Measurements from ENCODE around the gene FOXN3.

FOXN3 gene

GRCh38 chr14:89126461-89126860, 290.6 kb downstream of the FOXN3 start:
- ChIA-PET CTCF (interaction anchor here (0.7 kb wide), 1 partner anchor 275 kb away, joined by 3 read pairs; no protein-coding TSS in a partner anchor), POLR2A (ENCODE audit: low non-redundant PET) (no interaction called here)
- H3K27ac ChIP-seq: no peak overlapping the region
- DNase-seq (ENCODE audit: low spot score): no peak
- TF ChIP-seq, protein P1, sequence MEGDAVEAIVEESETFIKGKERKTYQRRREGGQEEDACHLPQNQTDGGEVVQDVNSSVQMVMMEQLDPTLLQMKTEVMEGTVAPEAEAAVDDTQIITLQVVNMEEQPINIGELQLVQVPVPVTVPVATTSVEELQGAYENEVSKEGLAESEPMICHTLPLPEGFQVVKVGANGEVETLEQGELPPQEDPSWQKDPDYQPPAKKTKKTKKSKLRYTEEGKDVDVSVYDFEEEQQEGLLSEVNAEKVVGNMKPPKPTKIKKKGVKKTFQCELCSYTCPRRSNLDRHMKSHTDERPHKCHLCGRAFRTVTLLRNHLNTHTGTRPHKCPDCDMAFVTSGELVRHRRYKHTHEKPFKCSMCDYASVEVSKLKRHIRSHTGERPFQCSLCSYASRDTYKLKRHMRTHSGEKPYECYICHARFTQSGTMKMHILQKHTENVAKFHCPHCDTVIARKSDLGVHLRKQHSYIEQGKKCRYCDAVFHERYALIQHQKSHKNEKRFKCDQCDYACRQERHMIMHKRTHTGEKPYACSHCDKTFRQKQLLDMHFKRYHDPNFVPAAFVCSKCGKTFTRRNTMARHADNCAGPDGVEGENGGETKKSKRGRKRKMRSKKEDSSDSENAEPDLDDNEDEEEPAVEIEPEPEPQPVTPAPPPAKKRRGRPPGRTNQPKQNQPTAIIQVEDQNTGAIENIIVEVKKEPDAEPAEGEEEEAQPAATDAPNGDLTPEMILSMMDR (conservative IDR thresholded peaks at IDR 0.05; ENCODE audit: low read depth): no peak

DNA sequence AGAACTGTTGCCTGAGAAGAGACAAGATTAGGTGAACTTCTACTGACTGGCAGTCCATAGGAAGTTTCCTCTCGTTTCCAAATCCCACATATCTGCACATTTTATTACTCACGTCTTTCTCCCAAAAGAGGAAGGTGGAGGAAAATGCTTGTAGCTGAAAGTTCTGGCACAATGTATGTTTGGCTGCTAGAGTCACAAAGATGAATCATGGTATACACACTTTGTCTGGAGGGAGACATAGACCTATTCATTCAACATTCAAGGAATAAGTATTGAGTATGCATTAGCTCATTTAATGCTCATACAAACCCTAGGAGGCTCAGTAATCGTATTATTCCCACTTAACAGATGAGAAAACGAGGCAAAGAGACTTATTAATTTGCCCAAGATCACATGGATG, 291.8 kb downstream of the FOXN3 start:
- DNase-seq (ENCODE audit: low spot score): no peak
- ChIA-PET POLR2A (ENCODE audit: low non-redundant PET) (no interaction called here), CTCF (interaction anchor here (0.7 kb wide), 1 partner anchor 81 kb away, joined by 3 read pairs; no protein-coding TSS in a partner anchor)
- no peak overlapping the region for H3K27ac ChIP-seq
- TF ChIP-seq, protein P1 (conservative IDR thresholded peaks at IDR 0.05; ENCODE audit: low read depth): no peak

- DNase-seq (ENCODE audit: low spot score): no peak
- no peak overlapping the region for H3K27ac ChIP-seq
- TF ChIP-seq, protein P1 (conservative IDR thresholded peaks at IDR 0.05; ENCODE audit: low read depth): no peak
- CTCF ChIA-PET: no interaction called here
- POLR2A ChIA-PET (ENCODE audit: low non-redundant PET): no interaction called here
Measured at GRCh38 chr14:89123851-89124250, 293.2 kb downstream of the FOXN3 start.

GRCh38 chr14:89123215-89123614, 293.8 kb downstream of the FOXN3 start:
- no peak for DNase-seq (ENCODE audit: low spot score)
- CTCF ChIA-PET: no interaction called here

DNA sequence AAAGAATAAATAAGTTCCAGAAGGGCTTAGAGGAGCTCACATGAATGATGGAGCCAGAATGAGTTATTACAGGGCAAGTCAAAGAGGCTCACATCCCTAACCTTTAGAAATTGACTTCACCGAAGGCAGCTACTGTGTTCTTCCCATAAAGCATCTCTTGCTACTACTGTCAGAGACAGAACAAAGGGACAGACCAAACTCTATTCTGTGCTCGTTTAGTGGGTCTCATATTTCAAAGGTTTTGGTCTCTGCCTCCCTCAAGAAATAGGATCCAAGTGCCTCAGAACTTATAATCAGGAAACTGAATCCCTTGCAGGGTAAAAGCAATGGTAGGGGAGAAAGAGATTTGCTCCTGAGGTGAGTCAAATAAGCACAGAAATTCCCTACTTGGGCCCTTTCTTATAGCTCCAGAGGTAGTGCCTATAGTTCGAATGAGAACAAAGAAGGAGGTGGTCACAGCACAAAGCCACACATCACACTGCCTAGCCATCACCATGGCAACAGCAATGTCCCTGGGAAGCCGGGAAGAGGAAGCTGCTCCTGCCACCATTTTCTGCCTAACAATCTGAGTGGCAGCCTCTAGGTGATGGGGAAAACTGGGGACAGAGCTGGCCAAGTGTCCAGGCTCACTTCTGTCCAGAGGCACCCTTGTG, 294.9 kb downstream of the FOXN3 start:
- no peak for DNase-seq (ENCODE audit: low spot score)
- ChIA-PET POLR2A (ENCODE audit: low non-redundant PET) (no interaction called here), CTCF (no interaction called here)
- no peak overlapping the region for H3K27ac ChIP-seq
- TF ChIP-seq, protein P1 (conservative IDR thresholded peaks at IDR 0.05; ENCODE audit: low read depth): no peak

More at GRCh38 chr14:89123215-89123614, 293.8 kb downstream of the FOXN3 start:
- TF ChIP-seq, protein P1 (conservative IDR thresholded peaks at IDR 0.05; ENCODE audit: low read depth): no peak
- no peak overlapping the region for H3K27ac ChIP-seq
- POLR2A ChIA-PET (ENCODE audit: low non-redundant PET): no interaction called here

GRCh38 chr14:89117012-89117411, 300.0 kb downstream of the FOXN3 start:
- H3K27ac ChIP-seq: no peak overlapping the region
- DNase-seq (ENCODE audit: low spot score): no peak
- TF ChIP-seq, protein P1 (conservative IDR thresholded peaks at IDR 0.05; ENCODE audit: low read depth): no peak
- ChIA-PET CTCF (interaction anchor here (0.6 kb wide), 1 partner anchor 361 kb away, joined by 3 read pairs; no protein-coding TSS in a partner anchor), POLR2A (ENCODE audit: low non-redundant PET) (no interaction called here)
